ENCODE results near the gene AKT3.
"Not testable (repeated sequence)": the region's sequence is repeated elsewhere in the genome, so short reads cannot be mapped to it uniquely, and the experiment has no call there.

The AKT3 gene

DNA sequence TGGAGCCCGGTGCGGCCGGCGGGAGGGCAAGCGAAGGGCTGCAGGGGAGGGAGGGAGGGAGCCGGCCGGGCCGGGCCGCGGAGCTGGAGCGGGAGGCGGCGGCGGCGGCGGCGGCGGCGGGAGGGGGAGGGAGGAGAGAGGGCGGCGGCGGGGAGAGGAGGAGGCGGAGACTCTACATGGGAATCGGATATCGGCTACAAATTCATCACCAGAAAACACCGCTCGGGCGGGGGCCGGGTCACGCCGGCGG is at the start of gene AKT3:
Gene AKT3, minus strand, starts transcription at position 42 of the 250 bp plus-strand sequence. CDS start 7,073 bp downstream, outside the sequence.
- peak; percentile 91 for DNase-seq

DNA sequence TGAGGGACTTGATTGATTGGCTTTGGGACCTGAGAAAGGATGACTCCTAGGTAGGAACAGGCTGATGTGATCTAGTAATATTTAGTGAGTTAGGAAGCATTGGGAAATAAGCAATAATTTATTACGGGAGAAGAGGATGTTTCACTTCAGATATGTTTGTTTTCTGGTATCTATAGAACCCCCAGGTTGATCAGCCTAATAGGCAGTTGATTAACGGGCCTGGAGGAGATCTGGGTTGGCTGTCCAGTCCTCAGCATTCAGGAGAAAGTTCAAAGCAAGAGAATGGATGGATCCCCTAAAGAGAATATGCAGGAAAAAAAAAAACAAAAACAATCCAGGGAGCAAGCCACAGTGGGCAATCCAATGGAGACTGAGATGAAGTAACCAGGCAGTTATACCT is 48.2 kb upstream of the AKT3 start:
- DNase-seq: no peak

DNA sequence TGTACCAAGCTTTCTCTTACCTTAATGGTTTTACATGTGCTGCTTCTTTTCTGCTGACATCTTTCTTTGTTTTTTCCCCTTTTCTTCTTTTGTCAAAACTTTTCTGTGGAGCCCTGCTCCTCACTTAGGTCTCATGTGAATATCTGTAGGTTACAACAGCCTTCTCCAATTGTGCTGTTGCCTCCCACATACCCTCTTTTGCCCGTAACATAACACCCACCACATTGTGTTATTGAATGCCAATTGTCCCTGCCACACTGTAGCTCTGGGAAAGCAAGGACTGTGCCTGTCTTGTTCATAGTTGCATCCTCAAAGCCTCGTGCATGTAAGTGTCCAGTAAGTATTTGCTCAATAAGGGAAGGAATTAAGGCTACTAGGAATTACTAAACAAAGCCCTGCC is 46.3 kb upstream of the AKT3 start:
- DNase-seq: no peak

DNA sequence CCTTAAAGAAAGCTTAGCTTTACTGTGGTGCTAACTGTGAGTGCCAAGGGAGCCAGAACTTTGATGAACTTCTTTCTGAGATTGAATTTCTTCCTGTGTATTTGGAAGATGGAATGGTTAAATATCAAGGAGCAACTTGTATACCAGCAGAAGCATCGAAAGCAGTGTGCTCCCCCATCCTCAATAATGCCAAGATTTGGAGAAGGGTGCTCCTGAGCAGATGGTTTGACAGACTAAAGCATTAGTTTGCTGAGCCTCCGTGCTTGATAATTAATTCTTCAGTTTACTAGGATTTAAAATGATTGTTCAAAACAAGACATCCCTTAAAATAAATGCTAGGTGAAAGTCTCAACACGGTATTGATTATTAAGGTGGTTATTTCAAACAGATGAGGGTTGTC is 42.4 kb upstream of the AKT3 start:
- no peak for DNase-seq

DNA sequence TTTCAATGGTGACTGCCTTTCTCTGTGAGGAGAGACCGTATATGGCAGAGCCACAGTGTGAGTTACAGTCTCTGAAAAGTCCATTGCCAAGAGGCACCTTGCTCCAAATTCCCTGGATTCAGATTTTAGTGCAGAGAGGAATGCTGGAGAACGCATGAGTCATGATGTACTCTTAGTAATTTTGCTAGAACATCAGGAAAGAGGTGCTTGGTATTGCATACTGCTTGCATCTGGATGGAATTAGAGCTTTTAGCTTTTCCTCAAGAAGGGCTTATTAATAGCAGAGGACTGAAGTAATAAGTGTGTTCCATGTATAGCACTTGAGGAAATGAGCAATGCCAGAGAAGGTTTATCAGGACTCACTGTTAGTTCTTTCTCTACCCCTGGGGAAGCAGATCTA is 40.5 kb upstream of the AKT3 start:
- peak; percentile 95 for DNase-seq

DNA sequence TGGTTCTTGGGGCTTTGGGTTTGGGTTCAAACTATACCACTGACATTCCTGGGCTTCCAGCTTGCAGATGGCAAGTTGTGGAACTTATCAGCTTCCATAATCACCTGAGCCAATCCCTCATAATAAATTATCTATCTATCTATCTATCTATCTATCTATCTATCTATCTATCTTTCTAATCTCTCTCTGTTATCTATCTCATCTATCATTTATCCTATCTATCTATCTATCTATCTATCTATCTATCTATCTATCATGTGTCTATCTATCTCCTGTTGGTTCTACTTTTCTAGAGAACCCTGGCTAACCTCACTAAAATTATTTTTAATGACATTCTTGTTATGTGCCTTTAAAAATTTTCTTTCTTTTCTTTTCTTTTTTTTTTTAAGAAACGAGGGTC is 35.8 kb upstream of the AKT3 start:
- DNase-seq: no peak

DNA sequence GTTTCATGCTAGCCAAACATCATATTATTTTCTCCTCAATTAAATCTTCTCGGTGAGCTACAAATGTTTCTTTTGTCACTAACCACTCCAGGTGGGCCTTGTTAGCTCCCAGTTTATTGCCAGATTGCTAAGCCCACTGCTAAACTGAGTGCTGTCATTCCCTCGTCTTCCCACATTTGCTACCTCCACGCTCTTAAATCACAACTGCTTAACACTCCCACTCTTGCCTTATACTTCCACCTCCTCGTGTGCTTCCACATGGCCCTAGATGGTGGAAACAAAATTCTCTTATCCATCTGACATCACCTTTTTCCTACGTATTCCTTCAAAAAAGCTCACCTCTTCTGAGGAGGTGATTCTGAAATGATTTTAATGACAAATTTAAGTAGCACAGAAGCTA is 34.6 kb upstream of the AKT3 start:
- DNase-seq: no peak

DNA sequence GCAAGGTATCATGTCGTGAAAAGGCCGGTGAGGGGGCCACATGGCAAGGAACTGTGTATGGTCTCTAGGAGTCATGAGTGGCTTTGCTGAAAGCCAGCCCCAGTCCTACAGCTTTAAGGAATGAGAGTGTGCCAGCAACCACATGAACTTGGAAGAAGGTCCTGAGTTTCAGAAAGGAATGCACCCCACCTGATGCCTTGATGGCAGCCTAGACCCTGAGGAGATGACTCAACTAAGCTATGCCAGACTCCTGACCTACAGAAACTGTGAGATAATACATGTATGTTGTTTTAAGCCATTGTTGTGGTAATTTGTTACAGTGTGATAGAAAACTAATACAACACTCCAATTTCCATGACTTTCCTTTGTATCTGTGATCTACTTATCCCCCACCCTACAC is 33.5 kb upstream of the AKT3 start:
- peak; percentile 88 for DNase-seq

DNA sequence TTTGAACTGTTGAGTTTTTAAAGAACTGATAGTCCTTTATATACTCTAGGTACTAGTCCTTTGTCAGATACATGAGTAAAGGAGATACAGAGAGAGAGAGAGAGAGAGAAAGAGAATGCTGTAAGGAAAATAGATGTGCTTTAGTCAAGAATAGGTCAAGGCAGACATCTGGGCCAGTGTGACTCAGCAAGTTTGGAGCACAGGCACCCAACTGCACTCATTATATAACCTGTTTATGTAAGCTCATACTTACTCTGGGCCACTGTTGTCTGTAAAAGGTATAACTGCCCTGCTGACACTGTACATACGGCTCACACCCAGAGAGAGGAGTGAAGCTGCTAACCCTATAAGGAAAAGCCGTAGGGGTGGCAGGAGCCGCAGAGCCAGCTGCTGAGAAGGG is 32.2 kb upstream of the AKT3 start:
- peak; percentile 43 for DNase-seq

DNA sequence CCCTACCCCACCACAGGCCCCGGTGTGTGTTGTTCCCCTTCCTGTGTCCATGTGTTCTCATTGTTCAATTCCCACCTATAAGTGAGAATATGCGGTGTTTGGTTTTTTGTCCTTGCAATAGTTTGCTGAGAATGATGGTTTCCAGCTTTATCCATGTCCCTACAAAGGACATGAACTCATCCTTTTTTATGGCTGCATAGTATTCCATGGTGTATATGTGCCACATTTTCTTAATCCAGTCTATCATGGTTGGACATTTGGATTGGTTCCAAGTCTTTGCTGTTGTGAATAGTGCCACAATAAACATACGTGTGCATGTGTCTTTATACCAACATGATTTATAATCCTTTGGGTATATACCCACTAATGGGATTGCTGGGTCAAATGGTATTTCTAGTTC is 27.0 kb upstream of the AKT3 start:
- DNase-seq: not testable (repeated sequence)

DNA sequence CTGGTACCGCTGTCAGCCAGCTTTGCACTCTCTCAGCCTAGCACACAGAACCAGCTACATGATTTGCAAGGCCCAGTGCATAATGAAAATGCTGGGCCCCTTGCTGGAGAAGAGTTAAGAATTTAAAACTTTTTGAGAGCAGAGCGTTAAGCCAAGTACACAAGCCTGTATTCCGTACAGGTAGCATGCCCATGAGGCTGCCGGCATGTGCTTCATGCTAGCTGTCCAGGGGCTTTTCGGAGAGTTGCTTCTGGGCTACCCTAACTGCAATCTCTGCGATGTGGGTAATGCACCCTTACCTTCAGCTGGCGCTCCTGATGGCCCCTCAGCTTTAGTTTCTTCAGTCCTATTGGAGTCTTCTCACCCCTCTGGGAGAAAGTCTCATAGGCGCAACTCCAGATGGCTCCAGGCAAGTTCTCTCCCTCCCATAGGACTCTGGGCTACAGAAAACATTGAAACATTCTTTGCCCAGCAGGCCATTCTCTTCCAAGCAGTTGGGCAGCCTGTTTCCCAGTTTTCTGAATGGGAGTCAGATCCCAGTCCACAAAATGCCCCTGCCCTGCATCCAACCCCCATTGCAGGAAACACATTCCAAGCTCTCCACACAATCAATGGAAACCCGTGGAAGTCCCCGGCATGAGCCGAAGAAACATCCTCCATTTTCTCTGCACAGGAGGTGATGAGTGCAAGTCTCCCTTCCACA is 5.7 kb upstream of the AKT3 start:
- DNase-seq: no peak

DNA sequence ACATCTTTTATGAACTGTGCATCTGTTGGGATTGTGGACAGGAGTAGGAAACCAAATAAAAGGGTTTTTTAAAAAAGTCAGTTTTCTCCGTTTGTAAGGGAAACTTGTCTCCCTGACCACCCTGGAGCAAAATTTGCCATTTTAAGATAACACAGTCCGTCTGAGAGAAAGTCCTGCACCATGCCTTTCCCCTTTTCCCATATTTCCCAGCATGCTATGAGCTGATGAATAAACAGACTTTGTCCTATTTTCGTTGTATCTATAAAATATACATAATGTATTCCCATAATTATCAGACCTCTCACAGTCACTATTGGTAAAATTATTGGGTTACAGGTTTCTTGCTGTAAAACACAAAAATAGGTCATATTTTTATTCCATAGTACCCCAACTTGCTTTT is 1.7 kb upstream of the AKT3 start:
- no peak for DNase-seq

DNA sequence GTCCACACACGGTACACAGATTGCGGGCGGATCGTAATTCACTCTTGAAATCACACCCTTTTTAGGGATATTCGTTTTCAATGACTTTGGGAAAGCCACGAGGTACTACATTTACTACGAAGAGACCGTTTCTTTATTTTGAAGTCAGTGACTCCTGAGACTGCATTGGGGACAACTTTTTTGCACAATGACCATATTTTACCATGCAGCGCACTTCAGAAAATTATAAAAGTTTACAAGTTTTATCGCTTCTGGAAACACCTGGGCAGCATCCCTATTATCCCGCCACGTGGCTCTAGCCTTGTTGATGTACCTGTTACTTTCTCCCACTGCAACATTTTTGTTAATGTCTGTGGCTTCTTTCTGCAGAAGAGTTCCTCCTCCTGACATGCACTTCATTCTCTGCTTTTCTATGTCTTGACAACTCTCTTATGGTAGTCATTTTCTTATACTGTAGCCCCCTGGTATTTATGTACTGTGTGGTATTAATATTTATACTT is 1.3 kb upstream of the AKT3 start:
- no peak for DNase-seq

DNA sequence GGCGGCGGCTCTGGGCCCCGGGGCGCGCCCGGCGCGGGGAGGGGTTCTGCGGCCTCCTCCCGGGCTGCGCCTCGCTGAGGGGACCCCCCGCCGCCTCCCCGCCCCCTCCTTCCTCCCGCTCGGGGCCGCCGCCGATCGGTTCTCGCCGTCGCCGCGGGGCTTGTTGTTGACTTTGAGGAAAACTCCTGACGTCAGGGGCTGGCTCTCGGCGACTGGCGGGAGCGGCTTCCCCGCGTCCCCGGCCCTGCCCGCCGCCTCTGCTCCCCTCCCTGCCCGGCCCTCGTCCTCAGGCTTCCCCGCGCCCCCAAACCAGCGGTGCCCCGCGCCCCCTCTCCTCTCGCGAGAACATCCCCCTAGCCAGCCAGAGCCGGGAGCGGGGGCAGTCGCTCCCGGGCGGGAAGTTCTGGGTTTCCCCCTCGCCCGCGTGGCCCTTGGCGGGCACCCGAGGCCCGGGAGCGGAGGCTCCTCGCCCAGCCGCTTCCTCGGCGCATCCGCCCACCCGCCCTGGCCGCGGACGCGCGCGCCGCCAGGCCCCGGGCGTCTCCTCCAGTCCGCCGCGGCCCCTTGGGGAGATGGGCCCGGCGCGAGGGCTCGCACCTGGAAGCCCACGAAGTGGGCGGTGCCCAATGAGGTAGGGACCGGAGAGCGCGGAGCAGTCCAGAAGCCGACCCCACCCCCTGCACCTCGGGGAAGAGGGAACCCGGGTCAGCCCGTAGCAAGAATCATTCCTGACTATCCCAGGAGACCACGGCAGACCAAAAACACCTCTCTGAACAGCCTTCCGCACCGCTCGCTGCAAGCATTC is 611 bp upstream of the AKT3 start:
- DNase-seq: peak; percentile 85

DNA sequence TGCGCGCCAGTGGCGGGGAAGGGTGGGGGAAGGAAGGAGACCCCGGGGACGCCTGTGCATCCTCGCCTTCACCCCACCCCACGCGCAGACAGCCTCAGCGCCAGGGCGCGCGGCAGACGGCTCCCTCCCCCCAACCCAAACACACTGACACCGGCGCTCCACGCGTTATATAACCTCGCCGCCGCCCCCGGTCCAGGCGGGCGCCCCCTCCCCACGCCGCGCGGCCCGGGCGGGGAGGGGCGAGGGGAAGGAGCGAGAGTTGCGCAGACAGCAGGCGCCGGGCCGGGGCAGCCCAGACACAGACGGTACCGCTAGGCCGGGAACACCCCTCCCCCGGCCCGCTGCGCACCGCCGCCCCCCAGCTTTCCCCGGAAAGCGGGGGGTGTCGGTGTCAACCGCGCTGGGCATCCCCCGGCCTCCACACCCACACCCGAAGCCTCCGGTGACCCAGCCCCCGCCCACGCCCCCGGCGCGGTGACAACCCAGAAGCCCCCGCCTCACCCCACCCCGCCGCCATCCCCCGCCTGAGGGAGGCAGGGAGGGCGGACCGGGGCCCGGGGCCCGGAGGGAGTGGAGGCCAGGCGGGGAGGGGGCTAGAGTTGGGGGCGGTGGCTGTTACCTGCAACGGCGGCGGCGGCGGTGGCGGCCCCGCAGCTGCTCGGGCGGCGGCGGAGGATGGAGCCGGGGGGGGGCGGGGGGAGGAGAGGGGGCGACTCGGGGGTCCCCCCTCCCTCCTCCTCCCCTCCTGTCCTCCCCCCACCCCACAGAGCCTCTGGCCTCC is 432 bp downstream of the AKT3 start:
- DNase-seq: peak; percentile 52

DNA sequence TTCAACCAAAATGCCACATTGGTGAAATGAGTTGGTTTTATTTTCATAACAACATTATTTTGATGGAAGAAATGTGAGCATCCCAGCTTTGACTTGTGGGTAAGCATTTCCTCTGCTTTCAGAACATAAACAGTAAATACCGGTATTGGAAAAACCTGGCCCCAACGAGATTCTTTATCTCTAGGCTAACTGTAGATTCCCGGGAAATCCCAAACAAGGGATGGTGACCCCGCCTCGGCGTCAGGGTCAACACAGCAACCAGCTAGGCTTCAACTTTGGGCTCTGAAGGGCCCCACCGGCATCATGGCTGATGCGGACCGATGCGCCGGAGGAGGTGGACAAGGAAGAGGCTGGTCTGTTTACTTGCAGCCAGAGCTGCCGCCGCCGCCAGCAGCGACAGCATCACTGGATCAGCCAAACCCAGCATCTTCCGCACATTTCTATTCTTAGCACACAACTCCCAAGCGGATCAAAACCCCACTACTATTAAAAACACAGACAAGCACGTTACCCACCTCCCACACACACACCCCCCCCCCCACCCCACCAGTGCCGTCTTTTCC is 1.1 kb downstream of the AKT3 start:
- DNase-seq: peak; percentile 75

DNA sequence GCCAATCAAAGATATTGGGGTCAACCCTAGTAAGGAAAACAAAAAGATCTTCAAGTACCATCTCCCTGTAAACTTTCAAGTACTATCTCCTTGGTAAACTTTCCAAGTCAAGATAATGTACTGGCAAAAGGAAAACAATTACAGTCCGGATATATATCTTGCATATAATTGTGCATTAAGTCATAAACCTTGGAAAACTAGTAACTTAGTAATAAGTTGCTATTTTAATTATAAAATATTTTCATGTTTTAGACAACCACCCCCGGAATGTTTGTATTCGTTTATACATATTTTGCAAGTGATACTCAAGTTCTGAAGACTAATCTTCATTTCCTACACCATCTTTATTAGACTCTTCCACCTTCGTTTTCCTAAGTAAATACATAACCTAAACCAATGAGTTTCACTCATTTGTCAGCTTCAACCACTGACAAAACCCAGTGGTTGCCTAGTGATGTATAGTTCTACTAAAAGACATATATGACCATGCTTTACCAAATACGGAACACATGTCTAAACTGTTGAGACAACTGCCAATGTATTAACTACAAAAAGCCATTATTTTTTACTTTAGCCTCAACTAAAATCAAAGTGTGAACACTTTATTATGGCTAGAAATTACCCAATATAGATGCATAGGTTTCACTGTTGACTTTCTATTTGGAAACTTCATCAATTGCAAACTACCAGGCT is 1.7 kb downstream of the AKT3 start:
- DNase-seq: no peak

DNA sequence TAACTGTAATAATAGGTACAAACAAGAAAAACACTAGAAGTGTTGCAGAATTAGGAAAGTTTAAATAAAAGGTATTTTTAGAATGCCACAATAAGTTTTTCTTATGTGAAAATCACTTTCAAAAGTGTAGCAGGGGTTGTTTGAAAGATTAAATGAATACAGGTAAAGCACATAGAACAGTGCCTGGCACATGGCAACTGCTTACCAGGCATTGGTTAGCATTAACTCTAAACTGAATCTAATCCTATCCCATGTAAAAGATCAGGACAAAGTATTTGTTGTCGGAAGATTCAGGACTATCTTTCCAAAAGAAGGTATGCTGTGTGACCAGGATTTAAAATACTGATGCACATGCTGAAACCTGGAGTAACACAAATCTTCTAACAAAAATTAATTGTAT is 3.3 kb downstream of the AKT3 start:
- no peak for DNase-seq

DNA sequence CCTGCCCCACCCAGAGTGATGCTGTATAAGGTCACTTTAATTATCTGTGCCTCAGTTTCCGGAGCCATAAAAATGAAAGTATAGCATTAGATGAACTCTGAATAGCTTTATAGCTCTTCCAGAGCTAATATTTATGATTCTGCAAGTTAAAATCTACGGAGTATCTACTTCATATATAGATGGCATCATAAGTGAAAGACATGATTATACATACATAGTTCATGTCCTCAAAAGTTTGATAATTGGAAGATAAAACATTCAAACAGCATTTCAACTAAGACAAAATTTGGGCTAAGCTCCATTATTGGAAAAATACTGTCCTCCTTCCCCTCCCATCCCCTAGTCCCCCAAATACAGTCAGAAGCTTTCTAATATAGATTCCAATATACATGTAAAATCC is 4.2 kb downstream of the AKT3 start:
- no peak for DNase-seq

DNA sequence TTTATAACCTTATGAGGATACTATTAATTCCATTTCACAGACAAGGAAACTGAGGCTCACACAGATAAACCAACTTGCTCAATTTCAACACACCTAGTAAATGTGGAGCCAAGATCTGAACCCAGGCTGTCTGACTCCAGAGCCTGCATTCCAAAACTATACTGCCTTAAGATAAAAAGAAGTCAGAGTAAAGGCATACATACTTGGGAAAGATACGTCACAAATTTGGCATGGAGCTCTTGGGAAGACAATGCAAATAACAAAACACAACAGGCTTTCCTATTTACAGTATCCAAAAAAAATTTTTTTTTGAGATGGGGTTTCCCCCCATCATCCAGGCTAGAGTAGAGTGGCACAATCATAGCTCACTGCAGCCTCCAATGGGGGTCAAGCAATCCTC is 5.9 kb downstream of the AKT3 start:
- DNase-seq: no peak

DNA sequence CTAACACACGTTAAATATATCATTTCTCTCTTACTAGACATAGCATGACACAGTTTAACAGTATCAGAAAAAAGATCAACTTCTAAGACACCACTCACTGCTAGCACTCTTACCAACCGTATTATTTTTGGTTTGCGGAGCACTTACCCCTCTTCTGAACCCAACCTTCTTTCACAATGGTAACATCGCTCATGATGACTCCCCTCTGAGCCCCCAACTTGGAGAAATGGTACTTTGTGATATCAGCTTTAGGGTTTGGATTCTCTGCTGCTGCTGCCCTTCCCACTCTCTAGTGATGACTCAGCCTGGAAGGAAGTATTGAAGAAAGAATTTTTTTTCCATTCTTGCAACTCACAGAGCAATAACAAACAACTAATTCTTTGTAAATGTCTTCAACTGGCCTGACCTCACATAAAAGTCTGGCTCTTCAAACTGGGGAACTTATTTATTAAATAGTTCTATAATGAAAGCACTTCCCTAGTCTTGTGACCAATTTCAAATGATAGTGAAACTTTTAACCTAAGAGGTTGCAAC is 7.0 kb downstream of the AKT3 start:
- DNase-seq: peak; percentile 78

DNA sequence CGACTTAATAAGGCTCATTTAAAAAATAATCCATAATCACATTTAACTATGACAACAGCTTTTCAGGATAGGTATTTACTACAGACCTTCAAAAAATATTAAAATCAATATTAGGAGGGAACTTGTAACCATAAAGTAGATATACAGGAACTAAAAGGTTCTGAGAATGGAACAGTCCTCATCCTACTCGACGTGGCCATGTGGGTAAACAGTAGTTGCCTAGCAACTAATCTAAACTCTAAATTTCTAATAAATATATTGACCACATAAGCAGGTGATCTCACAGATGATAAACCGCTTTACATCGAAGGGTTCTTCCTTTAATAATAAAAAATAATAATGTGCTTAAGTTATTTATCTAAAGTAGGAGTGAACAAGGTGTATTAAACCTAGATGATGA is 7.9 kb downstream of the AKT3 start:
- no peak for DNase-seq

DNA sequence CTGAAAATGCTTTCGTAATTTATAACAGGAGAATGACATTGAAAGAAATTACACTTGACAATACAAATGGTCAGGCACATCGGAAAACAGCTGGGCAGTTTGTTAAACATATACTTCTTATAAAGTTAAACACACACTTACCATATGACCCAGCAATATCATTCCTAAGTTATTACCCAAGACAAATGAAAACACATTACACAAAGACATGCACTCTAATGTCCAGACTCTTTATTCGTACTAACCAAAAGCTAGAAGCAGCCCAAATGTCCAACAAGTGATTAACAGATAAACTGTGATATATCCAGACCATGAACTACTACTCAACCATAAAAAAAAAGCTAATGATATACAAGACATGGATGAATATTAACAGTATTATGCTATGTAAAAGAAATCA is 8.5 kb downstream of the AKT3 start:
- DNase-seq: peak; percentile 30

Data from fibroblast of skin of right biceps (primary cell).